NCI-H524 treated with DMSO at 0.1 percent for 48 hours (cell line): ENCODE measurements around the gene IL11RA.
A peak's percentile ranks its signal among the peaks of the same experiment; 100 is the strongest.
"Not testable (repeated sequence)": the region's sequence is repeated elsewhere in the genome, so short reads cannot be mapped to it uniquely, and the experiment has no call there.

Experiments
- DNase-seq: peaks from one replicate; lab custom pipeline; 2025; lab: John Stamatoyannopoulos, UW

IL11RA gene

GRCh38 chr9:34629491-34629808, 22.5 kb upstream of the IL11RA start:
- DNase-seq, result no peak

DNA sequence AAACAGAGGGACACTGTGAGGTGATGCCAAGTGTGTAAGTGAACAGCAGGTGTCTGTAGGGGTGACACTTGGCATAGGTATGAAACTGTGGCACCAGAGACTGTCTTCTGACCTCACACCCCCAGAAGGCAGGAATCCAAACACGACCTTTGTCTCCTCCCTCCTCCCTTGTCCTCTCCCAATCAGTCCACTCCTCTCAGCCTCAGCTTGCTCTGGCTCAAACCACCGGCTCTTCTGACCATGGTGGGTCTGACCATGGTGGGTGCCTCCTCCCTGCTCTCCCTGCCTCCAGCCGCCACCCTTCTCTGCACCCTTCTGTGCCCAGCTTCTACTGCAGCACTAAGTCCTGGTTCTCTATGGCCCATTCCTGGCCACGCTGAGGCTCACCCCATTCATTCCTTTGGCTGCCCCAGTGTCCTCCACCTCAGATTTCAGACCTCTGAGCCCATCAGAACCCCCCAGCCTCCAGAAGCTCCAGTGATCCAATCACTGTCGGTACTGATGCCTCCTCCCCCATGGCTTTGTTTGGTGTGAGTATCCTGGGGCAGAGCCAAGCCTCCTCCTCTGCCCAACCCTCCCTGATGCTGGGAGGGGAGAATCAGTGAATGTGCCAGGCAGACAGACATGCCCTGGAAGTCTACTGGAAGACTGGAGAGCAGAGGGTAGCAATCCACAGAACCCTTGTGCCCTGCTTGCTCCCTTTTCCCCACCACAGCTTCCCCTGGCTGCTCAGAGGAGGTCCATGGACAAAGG, 21.4 kb upstream of the IL11RA start:
- DNase-seq, result no peak

- no peak for DNase-seq
Measured at GRCh38 chr9:34633166-34633565, 18.8 kb upstream of the IL11RA start.

GRCh38 chr9:34633851-34634550, 18.0 kb upstream of the IL11RA start:
- DNase-seq, result peak; percentile 20

GRCh38 chr9:34634551-34635248, 17.3 kb upstream of the IL11RA start:
- DNase-seq, result no peak

- no peak for DNase-seq
Measured at GRCh38 chr9:34635556-34635955, 16.4 kb upstream of the IL11RA start.

GRCh38 chr9:34636791-34637355, 15.1 kb upstream of the IL11RA start:
- DNase-seq, result no peak

GRCh38 chr9:34637356-34638137, 14.4 kb upstream of the IL11RA start, which contains the start of gene SIGMAR1:
TSS of gene SIGMAR1 (minus strand) at chr9:34637787. CDS start at chr9:34637697, 90 bp downstream.
- DNase-seq, result peak; percentile 73

GRCh38 chr9:34638138-34638445, 13.9 kb upstream of the IL11RA start:
- DNase-seq, result no peak

- DNase-seq, result not testable (repeated sequence)
Measured at GRCh38 chr9:34639322-34639721, 12.7 kb upstream of the IL11RA start.

GRCh38 chr9:34642679-34643078, 9.3 kb upstream of the IL11RA start:
- no peak for DNase-seq

- no peak for DNase-seq
Measured at GRCh38 chr9:34644766-34645314, 7.1 kb upstream of the IL11RA start.

GRCh38 chr9:34646211-34647083, 5.5 kb upstream of the IL11RA start, which contains the start of gene GALT:
TSS of gene GALT (plus strand) at chr9:34646675. CDS start at chr9:34646705, 30 bp downstream.
- DNase-seq, result peak; percentile 74

- DNase-seq, result no peak
Measured at GRCh38 chr9:34647084-34647403, 4.9 kb upstream of the IL11RA start.

GRCh38 chr9:34647651-34648050, 4.3 kb upstream of the IL11RA start:
- no peak for DNase-seq

GRCh38 chr9:34648673-34649072, 3.3 kb upstream of the IL11RA start:
- DNase-seq, result no peak

DNA sequence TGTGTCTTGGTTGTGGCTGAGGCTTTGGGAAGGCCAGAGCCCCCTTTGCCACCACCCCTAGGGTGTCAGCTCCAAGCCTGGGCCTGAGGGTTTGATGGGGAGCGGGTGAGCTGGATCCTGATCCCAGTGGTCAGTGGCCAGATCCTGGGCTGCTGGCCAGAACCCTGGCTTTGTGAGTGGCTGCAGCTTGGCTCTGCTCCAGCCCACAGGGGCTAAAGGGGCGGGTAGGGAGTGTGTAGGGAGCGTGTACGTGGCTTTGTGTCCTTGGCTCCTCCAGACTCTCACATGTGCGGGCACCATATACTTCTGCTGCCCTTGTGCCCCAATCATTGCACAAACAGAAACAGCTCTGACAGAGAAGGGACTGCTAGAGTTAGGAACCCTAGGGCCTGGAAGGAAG, 1.2 kb upstream of the IL11RA start:
- DNase-seq, result no peak

GRCh38 chr9:34651321-34651720, 664 bp upstream of the IL11RA start:
- DNase-seq, result no peak

DNA sequence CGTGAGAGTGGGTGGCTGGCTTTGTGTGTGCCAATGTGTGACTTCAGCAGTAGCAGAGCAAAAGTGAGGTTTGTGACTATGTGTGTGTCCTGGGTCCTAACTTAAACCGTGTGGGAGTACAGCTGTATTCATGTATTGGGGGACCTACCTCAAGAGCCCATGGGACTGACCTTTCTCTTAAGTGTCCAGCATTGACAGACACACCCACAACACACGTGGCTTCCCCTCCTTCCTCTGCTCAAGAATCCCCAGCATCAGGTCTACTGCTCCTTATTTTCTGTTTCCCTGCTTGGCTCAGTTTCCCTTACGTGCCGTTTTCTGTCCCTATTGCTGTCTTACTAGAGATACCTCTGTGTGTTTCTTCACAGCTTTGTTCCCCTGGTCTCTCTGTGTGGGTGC, 616 bp downstream of the IL11RA start:
- DNase-seq, result no peak

DNA sequence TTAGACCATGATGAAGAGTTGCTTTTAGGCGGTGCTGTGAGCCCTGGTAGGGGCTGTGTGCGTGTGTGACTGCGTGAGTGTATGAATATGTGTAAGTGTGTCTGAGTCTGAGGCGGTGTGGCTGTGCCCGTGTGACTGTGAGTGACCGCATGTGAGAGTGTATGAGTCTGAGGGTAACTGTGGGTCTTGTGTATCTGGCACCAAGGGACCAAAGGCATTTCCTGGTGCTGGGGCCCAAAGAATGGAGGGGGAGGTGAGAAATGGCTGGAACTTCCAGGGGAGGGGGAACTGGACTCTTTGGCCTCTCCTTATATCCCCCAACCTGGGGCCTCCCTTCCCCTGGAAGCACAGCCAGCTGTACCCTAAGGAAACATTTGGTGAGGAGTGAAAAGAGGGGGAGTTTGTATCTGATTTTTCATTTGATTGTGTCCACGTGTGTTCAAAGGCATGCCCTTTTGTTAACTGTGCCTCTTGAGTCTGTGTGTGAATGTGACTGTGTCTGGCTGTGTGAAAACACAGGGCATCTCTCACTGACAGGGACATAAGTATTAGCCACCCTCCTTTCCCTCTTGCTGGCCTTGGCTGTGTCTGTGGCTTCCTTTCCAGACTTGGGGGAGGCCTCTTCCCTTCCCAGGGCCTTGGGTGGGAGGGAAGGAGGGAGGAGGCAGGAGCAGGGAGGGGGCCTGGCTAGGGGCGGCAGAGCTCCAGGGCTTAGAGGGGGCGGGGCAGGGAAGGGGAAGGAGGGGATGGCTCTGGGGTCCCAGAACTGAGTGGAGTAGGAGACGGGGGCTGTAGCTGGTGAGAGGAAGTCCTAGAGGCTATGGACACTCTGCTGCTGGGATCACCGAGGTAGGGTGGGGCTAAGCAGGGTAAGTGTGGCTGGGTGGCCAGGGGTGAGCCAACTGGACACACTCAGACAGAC, 1.4 kb downstream of the IL11RA start:
- DNase-seq, result no peak
